CD4-positive, alpha-beta T cell treated with Interleukin-6 for 4 hours (primary cell): Measurements from ENCODE around the gene SPIRE2.
"Not testable (repeated sequence)": the region's sequence is repeated elsewhere in the genome, so short reads cannot be mapped to it uniquely, and the experiment has no call there.

ENCODE experiments used
- DNase-seq: peaks from one replicate; pipeline ENCODE4 v3.0.0-alpha.2; 2020; ENCODE audit warnings: mixed read lengths

Gene SPIRE2

DNA sequence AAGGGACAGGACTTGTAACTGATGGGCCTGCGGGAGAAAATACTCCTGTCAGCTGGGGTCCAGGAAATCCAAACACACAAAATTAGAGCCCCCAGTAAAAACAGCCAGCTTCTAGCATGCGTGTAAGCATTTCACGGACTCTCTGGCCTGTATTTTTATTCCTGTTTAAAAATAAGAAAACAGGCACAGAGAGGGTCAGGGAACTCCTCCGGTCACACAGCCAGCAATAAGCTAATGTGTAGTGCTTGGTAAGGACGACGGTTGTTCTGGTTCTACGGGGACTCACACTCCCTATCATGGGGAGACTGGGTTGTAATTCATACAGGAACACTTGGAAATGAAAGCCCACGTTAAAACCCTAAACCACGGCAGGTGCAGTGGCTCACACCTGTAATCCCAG lies 43.6 kb downstream of the SPIRE2 start:
- no peak for DNase-seq

DNA sequence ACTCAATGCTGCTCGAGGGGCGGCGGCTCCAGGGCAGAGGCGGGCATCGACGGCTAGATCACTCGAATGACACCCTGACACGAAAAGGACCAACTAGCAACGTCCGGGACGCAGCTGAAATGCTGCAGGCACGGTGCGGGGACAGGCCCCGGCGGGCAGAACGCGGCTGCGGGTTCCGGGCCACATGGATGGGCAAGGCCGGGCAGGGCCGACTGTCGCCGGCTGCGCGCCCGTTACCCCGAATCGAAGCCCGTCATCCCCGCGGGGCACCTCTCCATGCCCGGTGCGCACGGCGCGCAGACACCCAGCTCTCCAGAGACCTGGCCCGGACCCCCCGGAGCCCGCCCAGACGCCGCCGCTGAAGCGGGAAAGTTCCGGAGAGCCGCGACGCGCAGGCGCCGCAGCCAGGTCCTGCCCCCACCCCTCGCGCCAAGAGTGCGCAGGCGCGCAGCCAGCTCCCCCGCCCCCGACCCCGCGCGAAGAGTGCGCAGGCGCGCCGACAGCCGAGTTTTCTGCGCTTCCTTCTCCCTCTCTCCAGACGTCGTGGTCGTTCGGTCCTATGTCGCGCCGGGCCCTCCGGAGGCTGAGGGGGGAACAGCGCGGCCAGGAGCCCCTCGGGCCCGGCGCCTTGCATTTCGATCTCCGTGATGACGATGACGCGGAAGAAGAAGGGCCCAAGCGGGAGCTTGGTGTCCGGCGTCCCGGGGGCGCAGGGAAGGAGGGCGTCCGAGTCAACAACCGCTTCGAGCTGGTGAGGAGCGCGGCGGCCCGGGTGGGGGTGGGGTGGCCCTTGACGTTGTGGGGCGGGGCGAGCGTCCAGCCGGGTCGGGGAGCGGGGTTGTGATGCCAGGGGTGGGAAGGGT lies 45.1 kb downstream of the SPIRE2 start, which contains the start of gene TCF25:
Gene TCF25, plus strand, starts transcription at position 484 of the 863 bp plus-strand sequence. Its CDS starts 76 bp downstream, at position 560.
- peak; percentile 92 for DNase-seq

DNA sequence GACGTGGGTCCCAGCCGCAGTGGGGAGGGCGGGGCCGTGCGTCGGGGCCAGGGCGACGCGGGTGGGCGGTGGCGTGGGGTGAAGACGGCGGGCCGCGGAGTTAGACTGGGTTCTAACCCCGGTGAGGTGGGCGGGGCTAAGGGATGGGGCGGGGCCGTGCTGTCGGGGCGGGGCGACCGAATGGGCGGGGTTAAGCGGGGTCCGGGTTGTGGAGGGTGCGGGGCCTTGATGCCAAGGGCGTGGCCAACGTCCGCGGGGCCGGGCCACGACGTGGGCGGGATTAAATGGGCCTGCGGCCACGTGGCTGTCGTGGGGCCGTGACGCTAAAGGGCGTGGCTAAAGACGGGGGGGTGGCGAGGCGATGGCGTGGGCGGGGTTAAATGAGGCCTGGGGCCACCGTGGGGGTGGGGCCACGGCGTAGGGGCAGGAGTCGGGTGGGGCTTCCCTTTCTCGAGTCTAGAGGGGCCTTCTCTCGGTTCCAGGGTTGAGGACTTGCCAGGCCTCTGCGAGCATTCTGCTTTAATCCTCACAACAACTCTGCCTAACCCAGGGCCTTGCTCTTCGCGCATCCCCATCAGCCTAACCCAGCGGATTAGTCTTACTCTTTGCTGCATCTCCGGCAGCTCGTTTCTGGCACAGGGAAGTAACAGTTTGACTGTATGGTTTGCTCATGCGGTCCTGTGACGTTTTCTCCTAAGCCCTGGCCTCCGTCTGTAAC lies 45.9 kb downstream of the SPIRE2 start:
- DNase-seq, result peak; percentile 93

DNA sequence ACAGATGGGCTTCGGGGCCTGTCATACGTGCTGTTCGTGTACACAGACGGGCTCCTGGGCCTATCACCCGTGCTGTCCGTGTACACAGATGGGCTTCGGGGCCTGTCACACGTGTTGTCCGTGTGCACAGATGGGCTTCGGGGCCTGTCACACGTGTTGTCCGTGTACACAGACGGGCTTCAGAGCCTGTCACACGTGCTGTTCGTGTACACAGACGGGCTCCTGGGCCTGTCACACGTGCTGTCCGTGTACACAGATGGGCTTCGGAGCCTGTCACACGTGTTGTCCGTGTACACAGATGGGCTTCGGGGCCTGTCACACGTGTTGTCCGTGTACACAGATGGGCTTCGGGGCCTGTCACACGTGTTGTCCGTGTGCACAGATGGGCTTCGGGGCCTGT lies 50.8 kb downstream of the SPIRE2 start:
- DNase-seq, result not testable (repeated sequence)

DNA sequence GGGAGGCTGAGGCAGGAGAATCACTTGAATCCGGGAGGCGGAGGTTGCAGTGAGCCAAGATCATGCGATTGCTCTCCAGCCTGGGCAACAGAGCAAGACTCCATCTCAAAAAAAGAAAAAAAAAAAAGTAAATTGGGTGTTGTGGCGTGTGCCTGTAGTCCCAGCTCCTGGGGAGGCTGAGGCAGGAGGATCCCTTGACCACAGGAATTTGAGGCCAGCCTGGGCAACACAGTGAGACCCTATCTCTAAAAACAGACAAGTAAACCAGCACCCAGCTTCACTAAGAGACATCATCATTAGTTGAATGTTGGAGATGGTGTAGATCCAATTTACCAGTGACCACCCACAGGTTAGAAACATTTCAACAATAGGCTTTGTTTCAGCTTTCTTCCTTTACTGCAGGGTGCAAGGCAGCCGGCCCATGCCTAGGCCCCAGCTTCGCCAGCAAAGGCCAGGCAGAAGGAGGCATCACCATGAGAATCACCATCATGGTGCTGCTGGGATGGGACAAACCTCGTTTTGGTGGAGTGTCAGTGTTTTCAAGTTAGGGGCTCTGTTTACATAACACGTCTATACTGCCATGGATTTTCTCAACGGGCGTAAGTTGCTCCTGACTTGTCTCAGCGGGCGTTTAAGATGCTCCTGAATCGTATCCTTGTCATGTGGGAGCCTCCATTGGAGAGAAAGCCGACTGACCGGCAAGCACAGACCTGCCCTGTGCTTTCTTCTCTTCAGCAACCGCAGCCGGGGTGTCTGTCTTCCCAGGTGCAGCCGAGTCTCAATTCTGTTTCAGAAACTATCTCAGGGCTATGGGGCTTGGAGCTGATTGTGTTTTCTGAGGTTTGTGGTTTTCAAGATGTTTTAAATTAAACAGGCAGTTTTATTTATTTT lies 52.4 kb downstream of the SPIRE2 start:
- no peak for DNase-seq

DNA sequence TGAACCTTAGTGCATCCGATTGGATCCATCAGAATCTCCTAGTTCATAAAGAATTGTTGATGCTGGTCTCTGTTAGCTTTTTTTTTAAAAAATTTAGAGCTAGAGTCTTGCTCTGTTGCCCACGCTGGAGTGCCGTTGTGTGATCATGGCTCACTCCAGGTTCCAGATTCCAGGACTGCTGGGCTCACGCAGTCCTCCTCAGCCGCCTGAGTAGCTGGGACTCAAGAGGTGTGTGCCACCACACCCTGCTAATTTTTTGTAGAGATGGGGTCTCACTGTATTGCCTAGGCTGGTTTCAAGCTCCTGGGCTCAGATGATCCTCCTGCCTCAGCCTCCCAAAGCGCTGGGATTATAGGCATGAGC lies 53.1 kb downstream of the SPIRE2 start:
- no peak for DNase-seq

DNA sequence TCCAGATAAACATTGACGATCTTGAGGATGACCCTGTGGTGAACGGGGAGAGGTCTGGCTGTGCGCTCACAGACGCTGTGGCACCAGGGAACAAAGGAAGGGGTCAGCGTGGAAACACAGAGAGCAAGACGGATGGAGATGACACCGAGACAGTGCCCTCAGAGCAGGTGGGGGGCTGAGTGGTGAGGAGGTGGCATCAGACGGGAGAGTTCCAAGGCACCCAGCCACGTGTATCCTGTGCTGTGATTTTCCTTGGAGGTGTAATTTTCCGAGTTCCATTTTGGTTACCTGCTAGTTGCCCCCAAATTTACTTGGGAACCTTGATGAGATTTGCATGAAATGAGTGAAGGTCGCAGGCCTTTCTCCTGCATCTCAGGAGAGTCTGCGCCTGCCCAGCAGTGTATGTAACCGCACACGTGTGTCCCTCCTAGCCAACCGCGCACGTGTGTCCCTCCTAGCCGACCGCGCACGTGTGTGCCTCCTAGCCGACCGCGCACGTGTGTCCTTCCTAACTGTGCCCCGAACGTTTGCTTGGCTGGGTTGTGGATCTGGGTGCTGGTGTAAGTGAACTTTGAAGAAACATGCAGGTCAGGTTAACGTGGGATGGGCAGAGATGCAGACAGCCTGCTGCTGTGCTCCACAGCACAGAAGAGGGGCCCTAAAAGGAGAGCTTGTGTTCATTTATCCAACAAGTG lies 55.2 kb downstream of the SPIRE2 start:
- DNase-seq, result no peak

DNA sequence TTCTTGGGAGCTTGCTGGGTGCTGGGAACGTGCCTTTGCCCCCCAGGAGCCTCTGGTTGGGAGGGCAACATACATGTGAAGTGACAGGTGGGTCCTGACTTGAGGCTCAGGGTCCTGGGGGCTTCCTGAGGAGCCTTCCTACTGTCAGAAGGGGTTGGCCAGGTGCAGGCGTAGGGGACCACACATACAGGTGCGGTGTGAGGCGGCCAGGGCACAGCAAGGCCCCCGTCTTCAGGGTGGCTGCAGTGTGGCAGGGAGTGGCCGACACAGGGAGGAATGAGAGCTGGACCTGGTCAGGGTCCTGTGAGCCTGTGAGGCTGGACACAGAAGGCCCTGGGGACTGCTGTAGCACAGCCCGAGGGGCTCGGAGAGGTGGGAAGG lies 55.8 kb downstream of the SPIRE2 start:
- no peak for DNase-seq

DNA sequence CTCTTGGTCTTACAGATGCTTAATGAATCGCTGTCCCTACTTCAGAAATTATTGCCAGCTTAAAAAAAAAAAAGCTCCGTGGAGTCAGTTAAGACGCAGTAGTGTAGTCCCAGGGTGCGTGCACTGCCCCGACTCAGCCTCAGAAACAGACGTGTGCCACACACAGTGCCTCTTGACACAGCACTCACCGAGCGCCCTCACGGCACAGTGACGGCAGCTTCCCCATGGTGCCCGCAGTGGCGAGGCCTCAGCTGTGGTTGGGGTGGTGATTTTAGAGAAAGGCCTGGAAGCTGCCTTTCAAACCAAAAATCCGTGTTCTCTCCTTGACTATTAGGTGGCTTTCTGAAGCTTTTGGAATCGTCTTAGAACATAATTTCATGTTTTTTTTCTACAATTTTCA lies 59.0 kb downstream of the SPIRE2 start:
- no peak for DNase-seq

DNA sequence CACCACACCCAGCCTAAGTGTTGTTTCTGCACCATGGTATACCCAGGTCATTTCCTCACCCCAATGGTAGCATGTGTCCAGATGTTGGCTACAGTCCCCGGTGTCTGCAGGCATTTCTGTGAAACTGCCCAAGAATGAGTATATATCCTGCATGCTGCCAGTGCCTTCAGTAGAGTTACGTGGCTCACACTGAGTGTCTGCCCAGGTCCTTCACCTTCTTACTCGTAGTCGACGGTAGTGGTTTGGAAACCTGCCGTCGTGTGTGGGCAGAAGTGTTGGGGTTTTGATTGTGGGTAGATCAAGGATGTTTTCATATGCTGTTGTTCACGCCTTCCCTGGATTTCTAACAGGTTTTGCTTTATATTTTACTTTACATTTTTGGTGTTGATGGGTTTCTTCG lies 61.9 kb downstream of the SPIRE2 start:
- DNase-seq, result no peak

DNA sequence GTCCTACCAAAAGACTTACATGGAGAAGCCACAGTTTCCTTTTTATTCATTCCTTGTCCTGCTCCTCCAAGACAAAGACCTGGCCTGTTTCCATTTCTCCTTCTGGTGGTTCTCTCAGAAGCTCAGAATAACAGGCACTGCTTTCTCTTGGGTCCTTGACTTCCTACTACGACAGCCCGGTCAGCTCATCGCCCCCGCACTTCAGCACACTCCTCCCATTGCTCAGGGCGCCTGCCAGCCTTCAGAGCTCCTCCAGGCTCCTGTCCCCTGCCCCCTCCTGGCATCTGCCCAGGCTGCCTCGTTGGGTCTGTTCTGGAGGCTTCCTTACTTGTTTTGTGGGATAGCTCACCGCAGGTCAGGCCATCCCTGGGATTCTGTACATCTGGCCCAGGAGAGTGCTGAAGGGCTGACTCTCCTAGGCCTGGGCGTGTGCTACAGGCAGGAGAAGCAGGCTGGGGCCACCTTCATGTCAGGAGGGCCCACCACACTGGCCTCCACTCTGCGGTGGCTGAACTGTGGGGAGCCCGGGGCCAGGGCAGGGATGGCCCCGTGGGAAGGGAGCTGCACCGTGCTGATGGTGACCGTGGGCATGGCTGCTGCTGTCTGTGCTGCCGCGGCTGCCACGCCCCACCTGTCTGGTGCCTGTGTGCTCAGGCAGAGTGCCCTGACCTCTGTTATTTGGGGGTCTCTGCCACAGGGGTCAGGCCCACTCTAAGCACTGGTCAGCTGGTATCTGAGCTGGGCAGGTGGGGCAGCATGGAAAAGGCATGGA lies 62.8 kb downstream of the SPIRE2 start:
- no peak for DNase-seq

DNA sequence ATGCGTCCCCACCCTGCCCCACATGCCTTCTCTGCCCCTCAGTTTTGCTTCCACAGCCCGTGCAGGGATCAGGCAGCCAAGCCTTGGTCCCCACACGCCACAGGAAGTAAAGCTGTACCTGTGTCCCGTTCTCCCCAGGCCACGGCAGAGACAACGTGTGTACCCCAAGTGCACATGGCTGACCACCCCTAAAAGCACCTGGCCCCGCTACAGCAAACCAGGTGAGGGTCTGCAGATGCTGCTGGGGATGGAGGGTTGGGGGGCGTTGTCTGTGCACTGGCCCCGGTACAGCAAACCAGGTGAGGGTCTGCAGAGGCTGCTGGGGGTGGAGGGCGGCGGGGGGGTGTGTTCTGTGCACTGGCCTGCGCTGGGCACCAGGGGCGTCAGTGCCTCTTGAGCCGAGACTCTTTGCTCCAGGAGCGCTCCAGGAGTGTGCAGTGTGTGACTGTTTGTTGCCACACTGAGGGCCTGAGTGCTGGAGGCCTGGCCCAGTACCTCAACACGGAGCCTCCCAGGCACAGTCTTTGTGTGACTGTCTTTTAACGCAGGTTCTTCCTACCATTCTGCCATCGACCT lies 63.9 kb downstream of the SPIRE2 start:
- DNase-seq, result no peak

DNA sequence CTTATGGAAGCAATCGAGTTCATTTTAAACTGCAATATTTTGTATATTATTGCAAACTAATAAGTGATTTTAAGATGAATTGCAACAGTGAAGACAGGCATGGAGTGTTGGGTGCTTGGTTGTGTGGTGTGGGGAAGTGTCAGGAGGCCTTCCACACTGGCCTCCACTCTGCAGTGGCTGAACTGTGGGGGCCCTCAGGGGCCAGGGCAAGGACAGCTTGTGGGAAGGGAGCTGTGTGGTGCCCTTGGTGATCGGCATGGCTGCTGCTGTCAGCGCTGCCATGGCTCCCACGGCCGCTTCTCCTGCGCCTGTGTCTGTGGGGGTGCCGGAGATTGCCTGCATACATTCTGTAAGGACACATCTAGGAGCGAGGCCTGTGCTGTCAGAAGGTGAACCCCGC lies 64.4 kb downstream of the SPIRE2 start:
- no peak for DNase-seq

DNA sequence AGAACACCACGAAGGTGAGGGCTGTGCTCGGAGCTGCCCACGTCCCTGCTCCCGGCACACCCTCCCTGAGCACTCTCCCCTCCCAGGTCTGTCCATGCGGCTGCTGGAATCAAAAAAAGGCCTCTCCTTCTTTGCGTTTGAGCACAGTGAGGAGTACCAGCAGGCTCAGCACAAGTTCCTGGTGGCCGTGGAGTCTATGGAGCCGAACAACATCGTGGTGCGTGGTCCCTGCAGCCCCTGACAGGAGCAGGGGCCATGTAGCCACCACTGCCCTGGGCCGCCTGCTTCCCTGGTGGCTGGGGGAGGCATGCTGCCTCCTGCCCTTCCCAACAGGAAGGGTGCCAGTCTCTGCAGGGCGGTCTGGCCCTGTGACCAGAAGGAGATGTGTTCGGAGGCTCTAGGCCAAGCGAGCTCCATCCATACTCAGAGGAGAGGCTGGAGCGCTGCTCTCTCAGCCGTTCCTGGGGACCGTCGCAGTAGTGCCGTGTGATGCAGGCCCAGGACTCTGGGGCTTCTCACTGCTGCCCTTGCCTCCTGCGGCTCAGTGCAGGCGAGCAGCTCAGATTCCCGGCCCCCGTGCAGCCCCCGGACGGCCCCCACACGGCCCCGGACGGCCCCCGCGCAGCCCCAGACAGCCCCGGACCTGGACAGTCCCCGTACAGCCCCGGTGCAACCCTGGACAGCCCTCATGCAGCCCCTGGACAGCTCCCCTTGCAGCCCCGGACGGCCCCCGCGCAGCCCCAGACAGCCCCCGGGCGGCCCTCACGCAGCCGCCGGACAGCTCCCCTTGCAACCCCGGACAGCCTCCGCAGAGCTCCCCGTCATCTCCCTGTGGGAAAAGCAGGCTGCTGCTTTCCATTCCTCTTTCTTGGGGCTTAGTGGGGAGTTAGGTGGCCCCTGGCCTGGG lies 65.6 kb downstream of the SPIRE2 start:
- DNase-seq, result no peak

DNA sequence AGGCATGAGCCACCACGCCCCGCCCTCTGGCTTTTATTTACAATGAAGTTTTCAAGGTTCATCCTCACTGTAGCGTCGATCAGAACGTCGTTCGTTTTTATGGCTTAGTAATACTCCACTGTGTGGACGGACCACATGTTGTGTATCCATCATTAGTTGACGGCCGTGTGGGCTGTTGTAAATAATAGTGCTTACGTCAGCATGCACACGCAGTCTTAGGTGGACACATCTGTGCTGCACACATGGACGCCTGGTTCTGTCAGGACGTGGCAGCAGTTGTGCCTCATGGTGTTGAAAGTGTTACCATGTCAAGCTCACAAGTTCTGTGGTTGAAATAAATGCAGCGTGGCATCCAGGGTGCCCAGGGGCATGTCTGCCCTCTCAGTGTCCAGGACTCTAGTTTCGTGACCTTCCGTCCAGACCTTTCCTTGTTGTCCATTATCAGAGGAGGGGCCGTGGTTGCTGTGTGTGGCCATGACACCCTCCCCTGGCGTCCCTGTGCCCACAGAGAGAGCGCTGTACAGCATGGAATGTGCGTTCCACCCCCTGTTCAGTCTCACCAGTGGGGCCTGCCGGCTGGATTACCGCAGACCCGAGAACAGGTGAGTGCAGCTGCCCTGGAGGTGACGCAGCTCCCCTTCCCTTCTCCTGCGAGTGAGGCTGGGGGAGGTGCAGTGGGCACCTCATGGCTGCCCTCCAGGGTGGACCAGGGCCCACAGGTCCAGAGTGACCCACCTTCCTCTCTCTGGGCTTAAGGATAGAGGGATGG lies 67.4 kb downstream of the SPIRE2 start:
- DNase-seq, result no peak

DNA sequence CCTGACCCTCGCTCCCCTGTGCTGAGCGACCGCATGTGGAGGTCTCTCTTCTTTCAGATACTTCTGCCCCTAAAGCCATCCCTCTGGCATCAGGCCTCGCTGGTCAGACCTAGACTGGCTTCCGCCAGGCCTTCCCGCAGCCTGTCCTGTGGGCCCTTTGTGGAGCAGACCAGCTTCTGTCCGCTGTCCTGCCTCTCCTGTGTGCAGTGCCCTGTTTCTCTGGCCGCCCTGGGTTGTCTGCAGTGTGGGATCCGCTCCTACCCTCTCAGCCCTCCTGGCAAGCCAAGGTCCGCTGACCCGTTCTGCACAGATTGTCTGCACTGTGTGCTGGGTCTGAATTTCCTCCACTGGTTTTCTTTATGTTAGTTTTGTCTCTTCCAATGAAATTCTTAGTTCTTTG lies 68.9 kb downstream of the SPIRE2 start:
- no peak for DNase-seq

DNA sequence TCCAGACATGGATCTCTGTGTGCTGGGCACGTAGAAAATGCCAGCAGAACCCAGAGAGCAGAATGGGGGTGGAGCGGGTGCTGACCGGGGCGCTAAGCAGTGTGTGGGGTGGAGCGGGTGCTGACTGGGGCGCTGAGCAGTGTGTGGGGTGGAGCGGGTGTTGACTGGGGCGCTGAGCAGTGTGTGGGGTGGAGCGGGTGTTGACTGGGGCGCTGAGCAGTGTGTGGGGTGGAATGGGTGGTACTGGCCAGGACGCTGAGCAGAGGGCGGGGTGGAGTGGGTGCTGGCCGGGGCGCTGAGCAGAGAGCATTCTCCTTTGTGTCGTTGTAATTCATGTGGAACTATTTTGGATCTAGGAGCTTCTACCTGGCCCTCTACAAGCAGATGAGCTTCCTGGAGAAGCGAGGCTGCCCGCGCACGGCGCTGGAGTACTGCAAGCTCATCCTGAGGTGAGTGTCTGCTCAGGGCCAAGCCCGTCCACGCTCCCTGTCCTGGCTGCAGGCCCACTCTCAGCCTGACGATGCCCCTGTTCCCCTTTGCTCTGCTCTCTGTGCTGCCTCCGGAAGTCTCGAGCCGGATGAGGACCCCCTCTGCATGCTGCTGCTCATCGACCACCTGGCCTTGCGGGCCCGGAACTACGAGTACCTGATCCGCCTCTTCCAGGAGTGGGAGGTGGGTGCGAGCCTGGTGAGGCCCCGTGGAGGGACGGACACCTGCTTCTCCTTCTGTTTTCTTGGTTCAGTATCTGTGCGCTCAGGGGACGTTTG lies 70.1 kb downstream of the SPIRE2 start:
- no peak for DNase-seq

DNA sequence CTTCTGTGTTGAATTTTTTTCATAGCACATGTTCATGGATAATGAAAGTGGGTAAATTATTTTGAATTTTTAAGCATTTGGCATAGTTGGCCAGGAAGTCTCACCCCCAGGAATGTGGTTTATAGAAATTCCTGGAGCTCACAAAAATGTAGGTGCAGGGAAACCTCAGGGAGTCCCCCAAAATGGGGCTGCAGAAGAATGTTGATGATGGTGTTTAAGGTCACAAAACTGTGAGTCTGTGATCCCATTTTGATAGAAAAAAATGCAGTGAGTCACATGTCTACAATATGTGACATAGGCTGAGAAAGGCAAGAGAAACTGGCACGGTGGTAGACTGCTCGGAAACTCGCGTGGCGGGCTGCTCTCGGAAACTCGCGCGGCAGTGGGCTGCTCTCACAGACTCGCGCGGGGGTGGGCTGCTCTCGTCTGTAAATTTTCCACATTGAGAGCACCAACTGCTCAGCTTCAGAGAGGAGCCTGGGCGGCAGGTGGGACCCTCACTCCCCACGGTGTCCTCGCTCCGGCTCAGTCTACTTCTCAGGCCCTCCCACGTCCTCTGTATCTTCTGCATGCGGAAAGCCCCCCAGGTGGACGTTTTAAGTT lies 71.7 kb downstream of the SPIRE2 start:
- no peak for DNase-seq
